HEK293T (cell line): ENCODE data around the gene TANC1.

ENCODE experiments used
- SUZ12 ChIP-seq: fragments of 450-650 bp; IDR thresholded peaks from 2 replicates; pipeline ENCODE4 v1.6.1; 2016; ENCODE audit warnings: mild to moderate bottlenecking
- TARDBP ChIP-seq: fragments of 450-650 bp; IDR thresholded peaks from 2 replicates; pipeline ENCODE4 v1.6.1; 2016

- TF ChIP-seq TARDBP (no peak), SUZ12 (no peak)
Measured at GRCh38 chr2:159134979-159135378, 166.5 kb downstream of the TANC1 start.
